Fibroblast of mammary gland (primary cell): ENCODE results near the gene CCR5.

ENCODE experiments used
- DNase-seq: peaks from one replicate; pipeline ENCODE4 v3.0.0-alpha.2; 2010; ENCODE audit warnings: low read depth
- H3K4me3 ChIP-seq: 2 replicates; pipeline ENCODE4 v1.5.1; 2011; ENCODE audit warnings: low read depth, mild to moderate bottlenecking, low read length, moderate library complexity; ENCODE audit not compliant: control insufficient read depth
- TF ChIP-seq, protein P1 (sequence below): conservative IDR thresholded peaks from 2 replicates; pipeline ENCODE4 v1.5.1; 2011; ENCODE audit warnings: low read depth, low read length, inconsistent platforms; ENCODE audit not compliant: control insufficient read depth, insufficient read depth

The CCR5 gene

DNA sequence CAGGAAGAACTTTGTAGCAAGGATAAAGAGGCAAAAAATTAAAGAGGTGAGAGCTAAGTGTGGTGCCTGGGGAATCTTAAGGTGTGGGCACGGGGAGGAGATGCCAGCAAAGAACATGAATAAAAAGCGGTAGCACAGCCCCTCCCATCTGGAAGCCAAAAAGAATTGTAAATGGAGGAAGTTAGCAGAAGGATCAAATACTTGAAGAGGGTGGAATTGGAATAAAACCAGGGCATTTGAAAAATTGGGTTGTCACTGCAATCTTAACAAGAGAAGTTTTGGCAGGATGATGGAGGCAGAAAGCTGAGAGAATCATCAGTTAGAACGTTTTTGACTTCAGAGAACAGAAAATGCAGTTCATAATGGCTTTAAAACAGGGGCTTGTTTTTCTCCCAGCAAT is 14.5 kb upstream of the CCR5 start:
- H3K4me3 ChIP-seq = no peak overlapping the region
- TF ChIP-seq, protein P1, sequence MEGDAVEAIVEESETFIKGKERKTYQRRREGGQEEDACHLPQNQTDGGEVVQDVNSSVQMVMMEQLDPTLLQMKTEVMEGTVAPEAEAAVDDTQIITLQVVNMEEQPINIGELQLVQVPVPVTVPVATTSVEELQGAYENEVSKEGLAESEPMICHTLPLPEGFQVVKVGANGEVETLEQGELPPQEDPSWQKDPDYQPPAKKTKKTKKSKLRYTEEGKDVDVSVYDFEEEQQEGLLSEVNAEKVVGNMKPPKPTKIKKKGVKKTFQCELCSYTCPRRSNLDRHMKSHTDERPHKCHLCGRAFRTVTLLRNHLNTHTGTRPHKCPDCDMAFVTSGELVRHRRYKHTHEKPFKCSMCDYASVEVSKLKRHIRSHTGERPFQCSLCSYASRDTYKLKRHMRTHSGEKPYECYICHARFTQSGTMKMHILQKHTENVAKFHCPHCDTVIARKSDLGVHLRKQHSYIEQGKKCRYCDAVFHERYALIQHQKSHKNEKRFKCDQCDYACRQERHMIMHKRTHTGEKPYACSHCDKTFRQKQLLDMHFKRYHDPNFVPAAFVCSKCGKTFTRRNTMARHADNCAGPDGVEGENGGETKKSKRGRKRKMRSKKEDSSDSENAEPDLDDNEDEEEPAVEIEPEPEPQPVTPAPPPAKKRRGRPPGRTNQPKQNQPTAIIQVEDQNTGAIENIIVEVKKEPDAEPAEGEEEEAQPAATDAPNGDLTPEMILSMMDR = no peak
- no peak for DNase-seq

DNA sequence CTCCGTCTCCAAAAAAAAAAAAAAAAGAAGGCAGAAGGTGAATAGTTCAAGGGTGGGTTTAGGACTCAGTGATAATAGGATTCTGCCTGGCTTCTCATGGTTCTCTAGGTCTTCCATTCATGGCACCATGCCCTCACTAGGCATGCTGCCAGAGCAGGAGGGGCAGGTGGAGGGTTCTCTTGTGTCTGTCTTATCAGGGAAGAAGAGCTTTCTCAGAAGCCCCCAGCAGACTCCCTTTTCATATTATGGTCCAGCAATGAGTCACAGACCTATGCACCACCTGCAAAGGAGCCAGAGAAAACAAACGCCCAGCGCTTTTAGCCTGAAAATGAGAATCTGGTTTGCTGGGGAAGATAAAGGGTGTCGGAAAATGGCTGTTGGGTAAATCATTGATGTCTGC is 13.8 kb upstream of the CCR5 start:
- TF ChIP-seq, protein P1 = no peak
- no peak overlapping the region for H3K4me3 ChIP-seq
- no peak for DNase-seq

DNA sequence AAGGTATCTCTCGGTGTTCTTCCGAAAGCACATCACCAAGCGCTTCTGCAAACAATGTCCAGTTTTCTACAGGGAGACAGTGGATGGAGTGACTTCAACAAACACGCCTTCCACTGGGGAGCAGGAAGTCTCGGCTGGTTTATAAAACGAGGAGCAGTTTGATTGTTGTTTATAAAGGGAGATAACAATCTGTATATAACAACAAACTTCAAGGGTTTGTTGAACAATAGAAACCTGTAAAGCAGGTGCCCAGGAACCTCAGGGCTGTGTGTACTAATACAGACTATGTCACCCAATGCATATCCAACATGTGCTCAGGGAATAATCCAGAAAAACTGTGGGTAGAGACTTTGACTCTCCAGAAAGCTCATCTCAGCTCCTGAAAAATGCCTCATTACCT is 12.3 kb upstream of the CCR5 start:
- H3K4me3 ChIP-seq = no peak overlapping the region
- TF ChIP-seq, protein P1 = no peak
- no peak for DNase-seq

DNA sequence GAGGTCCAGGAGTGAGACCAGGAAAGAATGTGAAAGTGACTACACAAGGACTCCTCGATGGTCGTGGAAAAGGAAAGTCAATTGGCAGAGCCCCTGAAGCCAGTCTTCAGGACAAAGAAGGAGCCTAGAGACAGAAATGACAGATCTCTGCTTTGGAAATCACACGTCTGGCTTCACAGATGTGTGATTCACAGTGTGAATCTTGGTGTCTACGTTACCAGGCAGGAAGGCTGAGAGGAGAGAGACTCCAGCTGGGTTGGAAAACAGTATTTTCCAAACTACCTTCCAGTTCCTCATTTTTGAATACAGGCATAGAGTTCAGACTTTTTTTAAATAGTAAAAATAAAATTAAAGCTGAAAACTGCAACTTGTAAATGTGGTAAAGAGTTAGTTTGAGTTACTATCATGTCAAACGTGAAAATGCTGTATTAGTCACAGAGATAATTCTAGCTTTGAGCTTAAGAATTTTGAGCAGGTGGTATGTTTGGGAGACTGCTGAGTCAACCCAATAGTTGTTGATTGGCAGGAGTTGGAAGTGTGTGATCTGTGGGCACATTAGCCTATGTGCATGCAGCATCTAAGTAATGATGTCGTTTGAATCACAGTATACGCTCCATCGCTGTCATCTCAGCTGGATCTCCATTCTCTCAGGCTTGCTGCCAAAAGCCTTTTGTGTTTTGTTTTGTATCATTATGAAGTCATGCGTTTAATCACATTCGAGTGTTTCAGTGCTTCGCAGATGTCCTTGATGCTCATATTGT is 10.8 kb upstream of the CCR5 start:
- TF ChIP-seq, protein P1 = no peak
- no peak overlapping the region for H3K4me3 ChIP-seq
- peak; percentile 55 for DNase-seq

DNA sequence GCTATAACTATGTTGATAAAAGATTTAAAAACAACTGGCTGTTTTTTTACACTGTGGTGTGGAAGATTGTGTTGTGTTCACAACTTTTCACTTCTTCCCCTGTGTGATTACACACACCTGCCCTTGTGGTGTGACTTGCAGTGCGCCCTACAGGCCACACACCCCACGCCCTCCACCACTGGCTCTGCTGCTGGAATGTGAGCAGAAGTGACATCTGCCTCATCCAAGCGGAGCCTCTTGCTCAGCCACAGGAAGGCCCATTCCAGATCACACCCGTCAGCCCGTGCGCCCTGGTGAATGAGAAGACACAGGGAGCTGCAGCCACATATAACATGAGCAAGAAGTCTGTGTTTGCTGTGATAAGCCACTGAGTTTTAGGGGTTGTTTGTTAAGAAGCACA is 9.8 kb upstream of the CCR5 start:
- no peak overlapping the region for H3K4me3 ChIP-seq
- TF ChIP-seq, protein P1 = no peak
- DNase-seq = no peak

DNA sequence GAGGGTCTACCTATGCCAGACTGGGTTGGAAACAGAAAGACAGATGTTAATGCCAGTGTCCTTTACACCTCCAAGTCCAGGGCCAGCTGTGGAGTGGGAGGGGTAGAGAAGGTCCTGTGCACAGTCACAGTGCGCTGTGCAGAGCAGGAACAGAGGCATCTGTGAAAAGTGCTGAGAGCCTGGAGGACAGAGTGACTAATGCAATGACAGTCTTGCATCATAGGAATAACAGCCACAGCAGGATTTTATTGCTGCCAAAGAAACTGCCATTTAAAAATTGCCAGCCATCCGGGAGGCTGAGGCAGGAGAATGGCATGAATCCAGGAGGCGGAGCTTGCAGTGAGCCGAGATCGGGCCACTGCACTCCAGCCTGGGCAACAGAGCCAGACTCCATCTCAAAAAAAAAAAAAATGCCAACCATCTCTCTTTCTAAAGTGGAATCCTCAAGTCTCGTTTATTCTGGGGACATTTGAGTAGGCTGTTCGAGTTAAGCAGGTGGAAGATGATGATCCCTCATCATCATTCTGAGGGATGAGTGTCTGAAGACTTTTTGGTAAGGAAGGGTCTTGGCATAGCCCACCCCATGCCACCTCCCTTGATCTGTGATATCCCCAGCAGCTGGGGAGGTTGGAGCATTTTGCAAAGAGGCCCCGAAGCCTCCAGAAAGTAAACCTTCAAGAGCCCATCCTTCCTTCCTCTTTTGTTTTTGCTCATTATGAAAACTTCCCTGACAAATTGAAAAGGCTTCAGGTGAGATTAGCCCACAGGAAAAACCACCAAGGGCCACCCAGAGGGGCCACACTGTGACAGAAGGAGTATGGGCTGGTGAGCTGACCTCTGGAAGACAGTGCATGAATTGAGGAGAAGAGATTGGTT is 9.1 kb upstream of the CCR5 start:
- H3K4me3 ChIP-seq = no peak overlapping the region
- no peak for DNase-seq
- TF ChIP-seq, protein P1 = no peak
